Neural cell (in vitro differentiated cells): ENCODE data around the gene HSDL2.

Experiments
- REST ChIP-seq: IDR thresholded peaks from 2 replicates; pipeline ENCODE4 v1.6.1; 2012; ENCODE audit warnings: borderline replicate concordance
- TF ChIP-seq, protein P1 (sequence below): fragments of 450-650 bp; IDR thresholded peaks from 2 replicates; pipeline ENCODE4 v1.5.1; 2014; ENCODE audit warnings: antibody characterized with exemption, mild to moderate bottlenecking, moderate library complexity; ENCODE audit not compliant: poor library complexity, severe bottlenecking

GRCh38 chr9:112387115-112387514 is 7.2 kb downstream of the HSDL2 start:
- TF ChIP-seq, protein P1, sequence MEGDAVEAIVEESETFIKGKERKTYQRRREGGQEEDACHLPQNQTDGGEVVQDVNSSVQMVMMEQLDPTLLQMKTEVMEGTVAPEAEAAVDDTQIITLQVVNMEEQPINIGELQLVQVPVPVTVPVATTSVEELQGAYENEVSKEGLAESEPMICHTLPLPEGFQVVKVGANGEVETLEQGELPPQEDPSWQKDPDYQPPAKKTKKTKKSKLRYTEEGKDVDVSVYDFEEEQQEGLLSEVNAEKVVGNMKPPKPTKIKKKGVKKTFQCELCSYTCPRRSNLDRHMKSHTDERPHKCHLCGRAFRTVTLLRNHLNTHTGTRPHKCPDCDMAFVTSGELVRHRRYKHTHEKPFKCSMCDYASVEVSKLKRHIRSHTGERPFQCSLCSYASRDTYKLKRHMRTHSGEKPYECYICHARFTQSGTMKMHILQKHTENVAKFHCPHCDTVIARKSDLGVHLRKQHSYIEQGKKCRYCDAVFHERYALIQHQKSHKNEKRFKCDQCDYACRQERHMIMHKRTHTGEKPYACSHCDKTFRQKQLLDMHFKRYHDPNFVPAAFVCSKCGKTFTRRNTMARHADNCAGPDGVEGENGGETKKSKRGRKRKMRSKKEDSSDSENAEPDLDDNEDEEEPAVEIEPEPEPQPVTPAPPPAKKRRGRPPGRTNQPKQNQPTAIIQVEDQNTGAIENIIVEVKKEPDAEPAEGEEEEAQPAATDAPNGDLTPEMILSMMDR: no peak
- TF ChIP-seq REST: no peak
